Measurements from ENCODE around the gene FERMT2. TPM values are rescaled to one million over a fixed set of nuclear protein-coding genes. Genes with fewer than 3 reads are reported as not detected.
A peak's percentile ranks its signal among the peaks of the same experiment; 100 is the strongest.

FERMT2 gene
- total RNA-seq, 1 donor from 2014 or later = 79.7 TPM

GRCh38 chr14:52948836-52949235, 2.0 kb downstream of the FERMT2 start:
- H3K27ac Mint-ChIP-seq (ENCODE audit: unreplicated experiment) = no peak overlapping the region
- no peak for DNase-seq
- H3K9me3 Mint-ChIP-seq (ENCODE audit: unreplicated experiment) = peaks cover 17% of the 10 kb centered on the region
- TF ChIP-seq, protein P1, sequence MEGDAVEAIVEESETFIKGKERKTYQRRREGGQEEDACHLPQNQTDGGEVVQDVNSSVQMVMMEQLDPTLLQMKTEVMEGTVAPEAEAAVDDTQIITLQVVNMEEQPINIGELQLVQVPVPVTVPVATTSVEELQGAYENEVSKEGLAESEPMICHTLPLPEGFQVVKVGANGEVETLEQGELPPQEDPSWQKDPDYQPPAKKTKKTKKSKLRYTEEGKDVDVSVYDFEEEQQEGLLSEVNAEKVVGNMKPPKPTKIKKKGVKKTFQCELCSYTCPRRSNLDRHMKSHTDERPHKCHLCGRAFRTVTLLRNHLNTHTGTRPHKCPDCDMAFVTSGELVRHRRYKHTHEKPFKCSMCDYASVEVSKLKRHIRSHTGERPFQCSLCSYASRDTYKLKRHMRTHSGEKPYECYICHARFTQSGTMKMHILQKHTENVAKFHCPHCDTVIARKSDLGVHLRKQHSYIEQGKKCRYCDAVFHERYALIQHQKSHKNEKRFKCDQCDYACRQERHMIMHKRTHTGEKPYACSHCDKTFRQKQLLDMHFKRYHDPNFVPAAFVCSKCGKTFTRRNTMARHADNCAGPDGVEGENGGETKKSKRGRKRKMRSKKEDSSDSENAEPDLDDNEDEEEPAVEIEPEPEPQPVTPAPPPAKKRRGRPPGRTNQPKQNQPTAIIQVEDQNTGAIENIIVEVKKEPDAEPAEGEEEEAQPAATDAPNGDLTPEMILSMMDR (IDR thresholded peaks at IDR 0.05; ENCODE audit: partially characterized antibody, unreplicated experiment) = no peak
- peaks cover 7% of the 10 kb centered on the region for H3K36me3 Mint-ChIP-seq (ENCODE audit: unreplicated experiment)
- peak overlapping the region; percentile 100 for H3K4me3 Mint-ChIP-seq (ENCODE audit: unreplicated experiment)
- H3K27me3 Mint-ChIP-seq (ENCODE audit: unreplicated experiment) = peaks cover 8% of the 10 kb centered on the region
- peaks cover 35% of the 10 kb centered on the region for H3K4me1 Mint-ChIP-seq (ENCODE audit: low read depth, unreplicated experiment)

DNA sequence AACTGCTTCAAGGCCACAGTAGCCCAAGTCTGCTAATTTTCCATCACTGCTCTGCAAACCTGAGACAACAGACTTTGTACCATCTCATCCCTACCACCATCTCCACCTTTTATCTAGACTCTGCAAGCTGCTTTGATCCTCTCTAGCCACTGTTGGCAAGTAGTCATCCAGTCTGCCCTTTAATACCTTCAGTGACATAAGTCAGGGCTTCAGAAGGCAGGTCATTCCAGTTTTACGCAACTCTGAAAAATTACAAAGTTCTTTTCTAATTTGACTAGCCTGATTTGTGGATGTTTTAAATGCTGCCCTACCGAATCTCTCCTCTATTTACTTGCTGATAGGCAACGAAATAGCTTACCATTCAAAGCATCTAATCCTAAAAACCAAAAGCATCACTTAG, 2.8 kb downstream of the FERMT2 start:
- peaks cover 8% of the 10 kb centered on the region for H3K27me3 Mint-ChIP-seq (ENCODE audit: unreplicated experiment)
- TF ChIP-seq, protein P1 (IDR thresholded peaks at IDR 0.05; ENCODE audit: partially characterized antibody, unreplicated experiment) = no peak
- DNase-seq = no peak
- peaks cover 7% of the 10 kb centered on the region for H3K36me3 Mint-ChIP-seq (ENCODE audit: unreplicated experiment)
- H3K4me3 Mint-ChIP-seq (ENCODE audit: unreplicated experiment) = peak overlapping the region; percentile 100
- H3K4me1 Mint-ChIP-seq (ENCODE audit: low read depth, unreplicated experiment) = peaks cover 35% of the 10 kb centered on the region
- peaks cover 17% of the 10 kb centered on the region for H3K9me3 Mint-ChIP-seq (ENCODE audit: unreplicated experiment)
- no peak overlapping the region for H3K27ac Mint-ChIP-seq (ENCODE audit: unreplicated experiment)

- Mint-ChIP-seq H3K27me3 (ENCODE audit: unreplicated experiment) (no peaks in the 10 kb centered on the region), H3K4me3 (ENCODE audit: unreplicated experiment) (no peak overlapping the region), H3K27ac (ENCODE audit: unreplicated experiment) (no peak overlapping the region), H3K9me3 (ENCODE audit: unreplicated experiment) (no peaks in the 10 kb centered on the region), H3K36me3 (ENCODE audit: unreplicated experiment) (no peaks in the 10 kb centered on the region), H3K4me1 (ENCODE audit: low read depth, unreplicated experiment) (peaks cover 20% of the 10 kb centered on the region)
- no peak for DNase-seq
- TF ChIP-seq, protein P1 (IDR thresholded peaks at IDR 0.05; ENCODE audit: partially characterized antibody, unreplicated experiment) = no peak
Measured at GRCh38 chr14:52944254-52944653, 6.6 kb downstream of the FERMT2 start.

GRCh38 chr14:52939427-52939826, 11.4 kb downstream of the FERMT2 start:
- no peak for DNase-seq
- Mint-ChIP-seq H3K4me3 (ENCODE audit: unreplicated experiment) (no peak overlapping the region), H3K27me3 (ENCODE audit: unreplicated experiment) (no peaks in the 10 kb centered on the region), H3K9me3 (ENCODE audit: unreplicated experiment) (no peaks in the 10 kb centered on the region), H3K4me1 (ENCODE audit: low read depth, unreplicated experiment) (peaks cover 4% of the 10 kb centered on the region), H3K27ac (ENCODE audit: unreplicated experiment) (no peak overlapping the region), H3K36me3 (ENCODE audit: unreplicated experiment) (no peaks in the 10 kb centered on the region)
- TF ChIP-seq, protein P1 (IDR thresholded peaks at IDR 0.05; ENCODE audit: partially characterized antibody, unreplicated experiment) = no peak

GRCh38 chr14:52937869-52938268, 13.0 kb downstream of the FERMT2 start:
- H3K36me3 Mint-ChIP-seq (ENCODE audit: unreplicated experiment) = no peaks in the 10 kb centered on the region
- H3K27ac Mint-ChIP-seq (ENCODE audit: unreplicated experiment) = no peak overlapping the region
- DNase-seq = no peak
- TF ChIP-seq, protein P1 (IDR thresholded peaks at IDR 0.05; ENCODE audit: partially characterized antibody, unreplicated experiment) = no peak
- no peaks in the 10 kb centered on the region for H3K27me3 Mint-ChIP-seq (ENCODE audit: unreplicated experiment)
- no peaks in the 10 kb centered on the region for H3K9me3 Mint-ChIP-seq (ENCODE audit: unreplicated experiment)
- no peak overlapping the region for H3K4me3 Mint-ChIP-seq (ENCODE audit: unreplicated experiment)
- H3K4me1 Mint-ChIP-seq (ENCODE audit: low read depth, unreplicated experiment) = no peaks in the 10 kb centered on the region
